ENCODE data around the gene SLC17A8.

- TF ChIP-seq CTCF (conservative IDR thresholded peaks at IDR 0.05 in 1 of 2, IDR thresholded peaks at IDR 0.05 in 1 of 2; ENCODE audit: low read depth in 1 of 2, low read length in 2 of 2) = no peak
- TF ChIP-seq EZH2 (IDR thresholded peaks at IDR 0.05; ENCODE audit: low read length, missing control alignments) = no peak
Measured at GRCh38 chr12:100393200-100393599, 36.3 kb downstream of the SLC17A8 start.
